ENCODE results near the gene CDCA4. TPM values are rescaled to one million over a fixed set of nuclear protein-coding genes. Genes with fewer than 3 reads are reported as not detected.

Gene CDCA4
- total RNA-seq, 2 experiments from 2014 or later, result 17.7 to 18.8 TPM

DNA sequence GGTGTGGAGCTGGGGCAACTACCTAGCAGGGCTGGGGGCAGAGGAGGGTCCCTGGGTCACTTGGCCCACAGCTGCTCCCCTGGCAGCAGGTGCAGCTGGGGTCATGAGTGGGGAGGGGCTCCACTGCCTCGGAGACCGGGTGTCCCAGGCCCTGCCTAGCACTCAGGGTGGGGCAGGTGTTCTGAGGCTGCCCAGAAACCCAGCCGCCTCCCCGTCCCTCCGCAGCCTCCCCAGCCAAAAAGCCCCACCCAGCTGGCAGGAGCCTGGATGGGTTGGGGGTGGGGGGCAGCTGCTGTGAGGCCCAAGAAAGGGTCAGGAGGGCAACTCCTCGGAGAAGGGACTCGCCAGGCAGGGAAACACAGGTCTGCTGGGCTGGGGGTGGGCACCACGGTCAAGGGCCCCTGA is 53.9 kb downstream of the CDCA4 start:
- POLR2A ChIA-PET, result no interaction called here
- intact Hi-C loops (cut with DNase I, micrococcal nuclease), result no loop called here

DNA sequence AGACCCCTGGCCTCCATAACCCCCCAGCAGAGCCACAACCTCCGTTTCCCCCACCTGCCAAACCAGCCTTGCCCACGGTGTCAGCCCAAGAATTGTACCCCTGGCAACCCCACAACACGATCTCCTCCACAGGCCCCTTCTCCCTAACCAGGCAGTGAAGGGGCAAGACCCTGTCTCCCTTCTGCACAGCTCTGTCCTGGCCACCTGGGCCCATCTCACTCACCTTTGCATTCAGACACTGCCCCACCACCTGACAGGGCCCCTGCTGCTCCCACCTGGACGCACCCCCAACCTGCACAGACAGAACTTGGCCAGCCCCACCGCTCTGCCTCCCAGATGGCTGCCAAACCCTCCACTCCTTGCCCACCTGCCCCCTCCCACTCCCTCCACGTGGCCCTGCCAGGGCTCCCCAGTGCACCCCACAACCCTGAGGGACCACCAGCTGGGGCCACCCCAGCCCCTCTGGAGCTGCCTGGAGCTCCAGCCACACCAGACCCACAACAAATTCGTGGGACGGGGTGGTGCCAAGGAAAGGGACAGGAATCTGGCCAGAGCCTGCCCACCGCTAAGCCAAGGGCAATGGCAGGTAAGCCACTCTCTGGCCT is 54.5 kb downstream of the CDCA4 start:
- DNase-seq, result peak in 1 of 14 experiments; percentile 8
- H3K27ac Mint-ChIP-seq, result no peak overlapping the region
- H3K27me3 Mint-ChIP-seq, result peaks cover 10% of the 10 kb centered on the region
- no peak overlapping the region for H3K4me3 Mint-ChIP-seq
- H3K36me3 Mint-ChIP-seq (ENCODE audit: low read depth), result no peaks in the 10 kb centered on the region
- CTCF ChIA-PET, result no interaction called here
- H3K27me3 ChIP-seq (ENCODE audit: control insufficient read depth in 1 of 2, insufficient read depth in 2 of 2, low read length in 2 of 2), result peaks cover 15 to 33% of the 10 kb centered on the region in 2 experiments
- H3K9me3 ChIP-seq (ENCODE audit: control insufficient read depth in 1 of 2, insufficient read depth in 1 of 2, low read length in 2 of 2), result peaks cover 0 to 20% of the 10 kb centered on the region in 2 experiments
- H3K9me3 Mint-ChIP-seq, result no peaks in the 10 kb centered on the region
- H3K36me3 ChIP-seq (ENCODE audit: insufficient read depth, low read length), result no peaks in the 10 kb centered on the region
- no peaks in the 10 kb centered on the region for H3K4me1 Mint-ChIP-seq (ENCODE audit: low read depth)
- H3K4me1 ChIP-seq (ENCODE audit: insufficient read depth, low read length), result peaks cover 6% of the 10 kb centered on the region
- H3K27ac ChIP-seq (ENCODE audit: low read depth in 1 of 2, low read length in 2 of 2), result no peak overlapping the region
- no peak for TF ChIP-seq CTCF (IDR thresholded peaks at IDR 0.05)
- intact Hi-C loops (cut with DNase I, micrococcal nuclease), result no loop called here
- ATAC-seq (ENCODE audit: poor library complexity), result no peak
- H3K4me3 ChIP-seq (ENCODE audit: low read length), result no peak overlapping the region
- POLR2A ChIA-PET, result no interaction called here

More for the DNA sequence above, 53.9 kb downstream of the CDCA4 start:
- no peak for DNase-seq
- H3K36me3 Mint-ChIP-seq (ENCODE audit: low read depth), result no peaks in the 10 kb centered on the region
- TF ChIP-seq CTCF (IDR thresholded peaks at IDR 0.05), result no peak
- no peak overlapping the region for H3K27ac Mint-ChIP-seq
- H3K27ac ChIP-seq (ENCODE audit: low read depth in 1 of 2, low read length in 2 of 2), result no peak overlapping the region
- H3K9me3 ChIP-seq (ENCODE audit: control insufficient read depth in 1 of 2, insufficient read depth in 1 of 2, low read length in 2 of 2), result peaks cover 0 to 20% of the 10 kb centered on the region in 2 experiments
- H3K4me3 Mint-ChIP-seq, result no peak overlapping the region
- no peak overlapping the region for H3K4me3 ChIP-seq (ENCODE audit: low read length)
- H3K36me3 ChIP-seq (ENCODE audit: insufficient read depth, low read length), result no peaks in the 10 kb centered on the region
- no peaks in the 10 kb centered on the region for H3K9me3 Mint-ChIP-seq
- peaks cover 10% of the 10 kb centered on the region for H3K27me3 Mint-ChIP-seq
- ATAC-seq (ENCODE audit: poor library complexity), result no peak
- peaks cover 6% of the 10 kb centered on the region for H3K4me1 ChIP-seq (ENCODE audit: insufficient read depth, low read length)
- CTCF ChIA-PET, result no interaction called here
- no peaks in the 10 kb centered on the region for H3K4me1 Mint-ChIP-seq (ENCODE audit: low read depth)
- peaks cover 15 to 33% of the 10 kb centered on the region in 2 experiments for H3K27me3 ChIP-seq (ENCODE audit: control insufficient read depth in 1 of 2, insufficient read depth in 2 of 2, low read length in 2 of 2)

DNA sequence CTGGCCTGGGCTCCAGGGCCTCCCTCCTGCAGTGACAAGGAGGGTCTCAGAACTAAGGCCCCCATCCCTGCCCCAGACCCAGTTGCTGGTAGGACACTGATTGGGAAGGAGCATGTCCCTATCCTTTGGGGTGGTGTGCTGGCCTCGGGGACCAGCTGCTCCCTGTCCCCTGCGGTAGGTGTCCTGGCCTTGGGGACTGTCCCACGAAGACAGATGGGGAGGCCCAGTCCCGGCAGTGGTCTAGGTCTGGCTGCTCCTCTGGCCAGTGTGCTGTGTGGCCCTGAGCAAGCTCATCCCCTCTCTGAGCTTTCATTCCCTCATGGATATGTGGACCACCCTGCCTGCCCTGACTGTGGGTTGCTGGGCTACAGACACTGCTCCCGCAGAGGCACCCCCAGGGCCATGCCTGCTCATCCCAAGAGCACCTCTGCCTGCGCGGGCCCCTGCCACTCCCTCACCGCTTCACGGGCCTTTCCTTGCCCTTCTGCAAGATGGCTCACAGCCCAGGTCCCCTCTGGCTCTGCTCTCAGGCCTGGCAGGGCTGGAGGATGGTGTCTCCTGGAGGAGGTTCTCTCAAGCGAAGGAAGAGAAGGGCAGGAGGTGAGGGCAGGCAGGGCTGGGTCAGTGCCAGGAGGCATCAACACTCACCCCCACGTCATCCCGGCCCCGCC is 55.2 kb downstream of the CDCA4 start:
- H3K4me1 ChIP-seq (ENCODE audit: insufficient read depth, low read length), result peaks cover 6% of the 10 kb centered on the region
- intact Hi-C loops (cut with DNase I, micrococcal nuclease), result no loop called here
- no peak overlapping the region for H3K27ac Mint-ChIP-seq
- peaks cover 0 to 20% of the 10 kb centered on the region in 2 experiments for H3K9me3 ChIP-seq (ENCODE audit: control insufficient read depth in 1 of 2, insufficient read depth in 1 of 2, low read length in 2 of 2)
- no peaks in the 10 kb centered on the region for H3K9me3 Mint-ChIP-seq
- H3K27ac ChIP-seq (ENCODE audit: low read depth in 1 of 2, low read length in 2 of 2), result no peak overlapping the region
- POLR2A ChIA-PET, result no interaction called here
- H3K4me3 Mint-ChIP-seq, result no peak overlapping the region
- DNase-seq, result peak in 1 of 14 experiments; percentile 8
- H3K4me1 Mint-ChIP-seq (ENCODE audit: low read depth), result no peaks in the 10 kb centered on the region
- H3K27me3 Mint-ChIP-seq, result peaks cover 11% of the 10 kb centered on the region
- H3K4me3 ChIP-seq (ENCODE audit: low read length), result no peak overlapping the region
- no peaks in the 10 kb centered on the region for H3K36me3 Mint-ChIP-seq (ENCODE audit: low read depth)
- CTCF ChIA-PET, result no interaction called here
- no peak for ATAC-seq (ENCODE audit: poor library complexity)
- H3K36me3 ChIP-seq (ENCODE audit: insufficient read depth, low read length), result no peaks in the 10 kb centered on the region
- TF ChIP-seq CTCF (IDR thresholded peaks at IDR 0.05), result no peak
- peaks cover 15 to 33% of the 10 kb centered on the region in 2 experiments for H3K27me3 ChIP-seq (ENCODE audit: control insufficient read depth in 1 of 2, insufficient read depth in 2 of 2, low read length in 2 of 2)
